ENCODE data around the gene SYTL2.

- TF ChIP-seq YY1 (IDR thresholded peaks at IDR 0.05; ENCODE audit: low read depth) (no peak), CREB1 (IDR thresholded peaks at IDR 0.05; ENCODE audit: low read depth) (no peak), CEBPB (IDR thresholded peaks at IDR 0.05) (no peak), RAD21 (IDR thresholded peaks at IDR 0.05; ENCODE audit: low read depth) (no peak), TAF1 (IDR thresholded peaks at IDR 0.05; ENCODE audit: low read depth) (no peak), REST (IDR thresholded peaks at IDR 0.05; ENCODE audit: low read depth) (no peak), NFIC (IDR thresholded peaks at IDR 0.05) (no peak), EP300 (IDR thresholded peaks at IDR 0.05; ENCODE audit: borderline replicate concordance) (no peak), FOXM1 (IDR thresholded peaks at IDR 0.05; ENCODE audit: borderline replicate concordance, low read depth) (no peak), ZBTB7A (IDR thresholded peaks at IDR 0.05; ENCODE audit: low read depth) (no peak), TEAD4 (IDR thresholded peaks at IDR 0.05) (no peak), EGR1 (IDR thresholded peaks at IDR 0.05) (no peak)
- TF ChIP-seq, protein P1, sequence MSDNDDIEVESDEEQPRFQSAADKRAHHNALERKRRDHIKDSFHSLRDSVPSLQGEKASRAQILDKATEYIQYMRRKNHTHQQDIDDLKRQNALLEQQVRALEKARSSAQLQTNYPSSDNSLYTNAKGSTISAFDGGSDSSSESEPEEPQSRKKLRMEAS (IDR thresholded peaks at IDR 0.05): no peak
Observed at GRCh38 chr11:85799142-85799541, 11.8 kb downstream of the SYTL2 start.
